HepG2 (cell line): ENCODE data around the gene AJM1. TPM values are rescaled to one million over a fixed set of nuclear protein-coding genes. Genes with fewer than 3 reads are reported as not detected.

ENCODE experiments used
- EHMT2 ChIP-seq: fragments of 200-600 bp; sonication (generic); IDR thresholded peaks from 2 replicates; pipeline ENCODE4 v1.7.0; 2017; ENCODE audit warnings: antibody characterized with exemption, low read depth, low read length, borderline replicate concordance
- HDAC6 ChIP-seq: fragments of 200-600 bp; sonication (generic); IDR thresholded peaks from 2 replicates; pipeline ENCODE4 v1.7.0; 2017; ENCODE audit warnings: mild to moderate bottlenecking, antibody characterized with exemption, low read length, low read depth
- HHEX ChIP-seq: IDR thresholded peaks from 2 replicates; pipeline ENCODE4 v1.6.1; 2016; ENCODE audit warnings: control low read depth
- HINFP ChIP-seq: sonication (generic); formaldehyde crosslinking; IDR thresholded peaks from 2 replicates; pipeline ENCODE4 v1.4.0; 2020; ENCODE audit warnings: low read depth, mild to moderate bottlenecking, missing genetic modification reagents
- NFYC ChIP-seq: IDR thresholded peaks from 2 replicates; pipeline ENCODE4 v1.6.1; 2016; ENCODE audit warnings: missing genetic modification reagents, missing compliant biosample characterization
- PLSCR1 ChIP-seq: sonication (generic); formaldehyde crosslinking; IDR thresholded peaks from 2 replicates; pipeline ENCODE4 v1.5.0; 2020; ENCODE audit warnings: missing genetic modification reagents, mild to moderate bottlenecking, borderline replicate concordance
- POLR2AphosphoS2 ChIP-seq: IDR thresholded peaks from 2 replicates; pipeline ENCODE4 v1.6.1; 2011; ENCODE audit warnings: low read depth, low read length, improper control_type of control experiment
- SNAPC4 ChIP-seq: sonication (generic); formaldehyde crosslinking; IDR thresholded peaks from 2 replicates; pipeline ENCODE4 v1.4.0; 2020; ENCODE audit warnings: mild to moderate bottlenecking, missing genetic modification reagents
- SP4 ChIP-seq: sonication (generic); formaldehyde crosslinking; IDR thresholded peaks from 2 replicates; pipeline ENCODE4 v1.8.1; 2023; ENCODE audit warnings: mild to moderate bottlenecking, missing genetic modification reagents
- ZC3H13 ChIP-seq: sonication (generic); formaldehyde crosslinking; IDR thresholded peaks from 2 replicates; pipeline ENCODE4 v1.8.1; 2023; ENCODE audit warnings: mild to moderate bottlenecking, missing genetic modification reagents, moderate library complexity
- ZNF574 ChIP-seq: sonication (generic); formaldehyde crosslinking; IDR thresholded peaks from 2 replicates; pipeline ENCODE4 v1.4.0; 2020; ENCODE audit warnings: missing genetic modification reagents
- ZNF703 ChIP-seq: sonication (generic); formaldehyde crosslinking; IDR thresholded peaks from 2 replicates; pipeline ENCODE4 v1.5.1; 2020; ENCODE audit warnings: missing genetic modification reagents, mild to moderate bottlenecking, moderate library complexity, borderline replicate concordance
- ZNF772 ChIP-seq: sonication (generic); formaldehyde crosslinking; IDR thresholded peaks from 2 replicates; pipeline ENCODE4 v1.5.0; 2020; ENCODE audit warnings: mild to moderate bottlenecking, missing genetic modification reagents
- ZNF782 ChIP-seq: sonication (generic); formaldehyde crosslinking; IDR thresholded peaks from 2 replicates; pipeline ENCODE4 v1.4.0; 2020; ENCODE audit warnings: missing genetic modification reagents, mild to moderate bottlenecking, borderline replicate concordance
- polyA plus RNA-seq, 8 experiments: library from polyadenylated mRNA; depleted of rRNA in 3 of 8; stranded (reverse) in 7 of 8; unstranded in 1 of 8; fragments of >200 nt; fragmentation: Illumina TruSeq in 4 of 8; extraction: Trizol in 4 of 8; gene quantifications; 2 replicates each; pipeline versions ENCODE4 v1.2.1 to v1.2.3, GENCODE V29; 2011 to 2016; ENCODE audit warnings: low read depth in 4 of 8, missing spikeins in 1 of 8, mixed read lengths in 1 of 8; ENCODE audit not compliant: insufficient read depth in 1 of 8
- total RNA-seq, 5 experiments: library from RNA; depleted of rRNA; stranded (reverse); fragments of >200 nt; fragmentation: Illumina TruSeq; extraction: Trizol; gene quantifications; 2 replicates each; pipeline ENCODE4 v1.2.3, GENCODE V29; 2016; ENCODE audit warnings: low read depth in 1 of 5

AJM1 gene
- total and polyA plus RNA-seq, 2 of the 13 experiments (the other 11 are each of a cell fraction or from before 2014, with no cell fraction given): 1.1 to 1.2 TPM

GRCh38 chr9:136849038-136849959 is 7.0 kb downstream of the AJM1 start, which contains the start of gene PHPT1 (continued):
- TF ChIP-seq ZNF703 (CRISPR knock-in tag): no peak
- TF ChIP-seq ZNF782 (CRISPR knock-in tag): no peak
- TF ChIP-seq HHEX (CRISPR knock-in tag): 0 out of 2 replicates have a peak, but pooled peaks have one; percentile 6
- peak; percentile 13 for TF ChIP-seq ZNF772 (CRISPR knock-in tag)
- peak; percentile 99 for TF ChIP-seq NFYC (CRISPR knock-in tag)
- TF ChIP-seq EHMT2: no peak
- TF ChIP-seq HINFP (CRISPR knock-in tag): peak; percentile 83; the same call in 1 of the 2 replicates
- TF ChIP-seq SP4 (CRISPR knock-in tag): peak; percentile 75
- no peak for TF ChIP-seq HDAC6
- TF ChIP-seq POLR2AphosphoS2: peak; percentile 78; the same call in 1 of the 2 replicates
- TF ChIP-seq SNAPC4: peak; percentile 15; the same call in 1 of the 2 replicates
- TF ChIP-seq ZC3H13 (CRISPR knock-in tag): peak; percentile 96
- no peak for TF ChIP-seq PLSCR1 (CRISPR knock-in tag)
- TF ChIP-seq ZNF574 (CRISPR knock-in tag): peak; percentile 49
